HepG2 (cell line): ENCODE results near the gene SF1. TPM values are rescaled to one million over a fixed set of nuclear protein-coding genes. Genes with fewer than 3 reads are reported as not detected.

Experiments
- CREB1 ChIP-seq, 2 experiments: fragments of 450-650 bp in 1 of 2; IDR thresholded peaks; 2 replicates each; pipeline ENCODE4 v1.6.1; 2016 to 2017; ENCODE audit warnings: control low read depth in 1 of 2, mild to moderate bottlenecking in 1 of 2, missing compliant biosample characterization in 1 of 2, missing genetic modification characterization in 1 of 2
- FOXK1 ChIP-seq: sonication (generic); formaldehyde crosslinking; IDR thresholded peaks from 2 replicates; pipeline ENCODE4 v1.4.0; 2020; ENCODE audit warnings: low read depth, missing genetic modification reagents, borderline replicate concordance
- HMG20B ChIP-seq: conservative IDR thresholded peaks from 2 replicates; pipeline ENCODE4 v1.6.1; 2016; ENCODE audit warnings: missing genetic modification reagents, missing compliant biosample characterization
- HMGXB3 ChIP-seq: sonication (generic); formaldehyde crosslinking; IDR thresholded peaks from 2 replicates; pipeline ENCODE4 v1.4.0; 2020; ENCODE audit warnings: missing genetic modification reagents, borderline replicate concordance
- PBX2 ChIP-seq: IDR thresholded peaks from 2 replicates; pipeline ENCODE4 v1.6.1; 2016; ENCODE audit warnings: control low read depth
- POLR2G ChIP-seq: fragments of 200-400 bp; formaldehyde crosslinking; IDR thresholded peaks from 2 replicates; pipeline ENCODE4 v1.6.1; 2018; ENCODE audit warnings: mild to moderate bottlenecking, low read depth, low read length, moderate library complexity
- SMC3 ChIP-seq: IDR thresholded peaks from 2 replicates; pipeline ENCODE4 v1.6.1; 2011; ENCODE audit warnings: low read length, improper control_type of control experiment
- THAP11 ChIP-seq: IDR thresholded peaks from 2 replicates; pipeline ENCODE4 v1.6.1; 2016; ENCODE audit warnings: missing biosample characterization, missing genetic modification reagents
- XRCC5 ChIP-seq: fragments of 200-400 bp; formaldehyde crosslinking; optimal IDR thresholded peaks from 2 replicates; pipeline ENCODE3; 2017; ENCODE audit warnings: mild to moderate bottlenecking, low read length
- ZBTB7B ChIP-seq: sonication (generic); formaldehyde crosslinking; IDR thresholded peaks from 2 replicates; pipeline ENCODE4 v1.4.0; 2020; ENCODE audit warnings: missing genetic modification reagents
- ZNF556 ChIP-seq: sonication (generic); formaldehyde crosslinking; IDR thresholded peaks from 2 replicates; pipeline ENCODE4 v1.4.0; 2020; ENCODE audit warnings: mild to moderate bottlenecking, missing genetic modification reagents, borderline replicate concordance
- ZNF574 ChIP-seq: sonication (generic); formaldehyde crosslinking; IDR thresholded peaks from 2 replicates; pipeline ENCODE4 v1.4.0; 2020; ENCODE audit warnings: missing genetic modification reagents
- ZNF704 ChIP-seq: sonication (generic); formaldehyde crosslinking; IDR thresholded peaks from 2 replicates; pipeline ENCODE4 v1.8.1; 2023; ENCODE audit warnings: mild to moderate bottlenecking, inconsistent platforms, moderate library complexity, missing genetic modification reagents, borderline replicate concordance
- polyA plus RNA-seq, 8 experiments: library from polyadenylated mRNA; depleted of rRNA in 3 of 8; stranded (reverse) in 7 of 8; unstranded in 1 of 8; fragments of >200 nt; fragmentation: Illumina TruSeq in 4 of 8; extraction: Trizol in 4 of 8; gene quantifications; 2 replicates each; pipeline versions ENCODE4 v1.2.1 to v1.2.3, GENCODE V29; 2011 to 2016; ENCODE audit warnings: low read depth in 4 of 8, missing spikeins in 1 of 8, mixed read lengths in 1 of 8; ENCODE audit not compliant: insufficient read depth in 1 of 8
- total RNA-seq, 5 experiments: library from RNA; depleted of rRNA; stranded (reverse); fragments of >200 nt; fragmentation: Illumina TruSeq; extraction: Trizol; gene quantifications; 2 replicates each; pipeline ENCODE4 v1.2.3, GENCODE V29; 2016; ENCODE audit warnings: low read depth in 1 of 5
- TF ChIP-seq, protein P1 (sequence below): sonication (generic); formaldehyde crosslinking; IDR thresholded peaks from 2 replicates; pipeline ENCODE4 v1.4.0; 2020; ENCODE audit warnings: missing genetic modification reagents

SF1 gene
- total and polyA plus RNA-seq, 2 of the 13 experiments (the other 11 are each of a cell fraction or from before 2014, with no cell fraction given): 55.5 to 70.4 TPM

DNA sequence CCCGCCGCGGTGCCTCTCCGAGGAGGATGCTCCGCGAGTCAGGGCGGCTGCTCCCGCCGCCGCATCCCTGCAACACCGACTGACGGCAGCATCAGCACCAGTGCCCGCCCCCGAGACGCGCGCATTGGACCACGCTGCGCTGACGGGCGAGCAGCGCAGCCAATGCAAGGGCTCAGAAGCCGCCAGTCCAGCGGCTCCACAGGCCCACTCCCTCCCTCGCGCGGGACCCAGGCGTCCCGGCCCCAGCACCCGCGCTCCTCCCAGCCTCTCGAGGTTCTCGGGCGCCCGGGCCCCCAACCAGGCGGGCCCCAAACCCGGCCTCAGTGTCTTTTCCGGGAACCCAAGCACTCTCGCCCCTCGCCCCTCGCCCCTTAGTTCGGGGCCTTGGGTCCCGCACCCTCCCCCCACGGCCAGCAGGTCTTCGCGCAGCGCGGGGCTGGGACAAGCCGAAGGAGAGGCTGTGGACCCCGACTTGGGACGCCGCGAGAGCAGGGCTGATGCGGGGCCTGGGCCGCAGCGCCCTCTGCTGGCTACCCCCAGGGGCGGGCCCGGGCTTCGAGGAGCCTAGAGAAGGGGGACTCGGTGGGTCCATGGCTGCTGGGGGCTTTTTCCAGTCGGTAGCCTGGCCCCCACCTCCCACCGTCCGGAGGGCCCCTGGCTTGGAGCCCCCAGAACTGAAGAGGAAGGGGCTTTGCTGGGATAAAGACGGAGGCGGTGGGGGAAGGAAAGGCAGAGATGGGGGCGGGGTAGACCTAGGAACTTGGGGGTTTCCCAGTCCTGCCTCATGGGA is 55.0 kb downstream of the SF1 start, which contains the start of gene NRXN2 (continued):
- TF ChIP-seq ZNF704: 0 out of 2 replicates have a peak, but pooled peaks have one; percentile 29
- no peak for TF ChIP-seq FOXK1 (CRISPR knock-in tag)
- TF ChIP-seq SMC3: no peak
- TF ChIP-seq ZNF574: peak; percentile 44; the same call in 1 of the 2 replicates
- no peak for TF ChIP-seq ZNF556
- no peak for TF ChIP-seq HMGXB3
- TF ChIP-seq XRCC5: peak; percentile 51
- no peak for TF ChIP-seq CREB1 (IDR thresholded peaks at IDR 0.05)
- TF ChIP-seq CREB1 (CRISPR knock-in tag; IDR thresholded peaks at IDR 0.05): no peak
- TF ChIP-seq ZBTB7B (CRISPR knock-in tag): peak; percentile 57; the same call in 1 of the 2 replicates
- peak; percentile 86 for TF ChIP-seq PBX2 (CRISPR knock-in tag)
- TF ChIP-seq HMG20B: no peak
- TF ChIP-seq, protein P1, sequence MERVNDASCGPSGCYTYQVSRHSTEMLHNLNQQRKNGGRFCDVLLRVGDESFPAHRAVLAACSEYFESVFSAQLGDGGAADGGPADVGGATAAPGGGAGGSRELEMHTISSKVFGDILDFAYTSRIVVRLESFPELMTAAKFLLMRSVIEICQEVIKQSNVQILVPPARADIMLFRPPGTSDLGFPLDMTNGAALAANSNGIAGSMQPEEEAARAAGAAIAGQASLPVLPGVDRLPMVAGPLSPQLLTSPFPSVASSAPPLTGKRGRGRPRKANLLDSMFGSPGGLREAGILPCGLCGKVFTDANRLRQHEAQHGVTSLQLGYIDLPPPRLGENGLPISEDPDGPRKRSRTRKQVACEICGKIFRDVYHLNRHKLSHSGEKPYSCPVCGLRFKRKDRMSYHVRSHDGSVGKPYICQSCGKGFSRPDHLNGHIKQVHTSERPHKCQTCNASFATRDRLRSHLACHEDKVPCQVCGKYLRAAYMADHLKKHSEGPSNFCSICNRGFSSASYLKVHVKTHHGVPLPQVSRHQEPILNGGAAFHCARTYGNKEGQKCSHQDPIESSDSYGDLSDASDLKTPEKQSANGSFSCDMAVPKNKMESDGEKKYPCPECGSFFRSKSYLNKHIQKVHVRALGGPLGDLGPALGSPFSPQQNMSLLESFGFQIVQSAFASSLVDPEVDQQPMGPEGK (CRISPR knock-in tag): 0 out of 2 replicates have a peak, but pooled peaks have one; percentile 9
- peak; percentile 63 for TF ChIP-seq THAP11 (CRISPR knock-in tag)
- no peak for TF ChIP-seq POLR2G
